HG02798 (cell line): ENCODE measurements around the gene ATP2B2.

Experiments
- ATAC-seq: cut with Tn5 transposase; IDR thresholded peaks from one replicate; pipeline ENCODE4 v1.9.1; 2021; ENCODE audit warnings: mild to moderate bottlenecking; ENCODE audit not compliant: unreplicated experiment, poor library complexity

ATP2B2 gene

DNA sequence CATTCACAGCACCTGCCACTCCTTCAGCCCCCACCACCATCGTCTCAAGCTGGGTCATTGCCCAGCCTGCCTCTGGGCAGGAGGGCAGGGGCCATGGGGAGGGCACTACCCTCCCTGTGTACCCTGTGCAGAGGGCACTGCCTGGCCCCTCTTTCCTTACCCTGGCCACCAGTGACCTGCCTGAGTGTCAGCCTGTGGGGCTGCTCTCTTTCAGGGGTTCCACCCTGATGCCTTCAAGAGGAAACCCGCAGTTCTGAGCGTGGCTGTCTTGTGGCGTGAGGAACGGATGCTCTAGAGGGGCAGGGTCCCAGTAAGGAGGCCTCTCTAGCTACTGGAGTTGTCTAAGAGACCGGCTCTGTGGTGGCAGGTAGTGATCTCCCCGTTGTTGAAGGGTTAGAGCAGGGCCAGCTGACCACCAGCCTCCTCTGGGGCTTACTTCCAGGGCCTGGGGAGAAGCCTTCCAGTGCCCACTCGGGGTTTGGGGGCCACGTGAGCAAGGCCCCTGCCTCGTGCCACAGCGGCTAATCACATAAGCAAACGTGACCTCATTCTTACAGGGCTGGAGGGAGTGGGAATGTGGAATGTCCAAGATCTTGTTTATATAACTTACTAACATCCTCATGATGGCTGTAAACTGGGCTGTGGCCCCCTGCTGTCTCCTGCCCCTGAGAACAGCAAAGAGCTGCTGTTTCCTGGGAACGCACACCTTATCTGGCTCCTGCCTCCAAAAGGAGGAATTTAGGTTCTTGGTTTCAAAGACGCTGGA, 153.1 kb downstream of the ATP2B2 start:
- no peak for ATAC-seq

DNA sequence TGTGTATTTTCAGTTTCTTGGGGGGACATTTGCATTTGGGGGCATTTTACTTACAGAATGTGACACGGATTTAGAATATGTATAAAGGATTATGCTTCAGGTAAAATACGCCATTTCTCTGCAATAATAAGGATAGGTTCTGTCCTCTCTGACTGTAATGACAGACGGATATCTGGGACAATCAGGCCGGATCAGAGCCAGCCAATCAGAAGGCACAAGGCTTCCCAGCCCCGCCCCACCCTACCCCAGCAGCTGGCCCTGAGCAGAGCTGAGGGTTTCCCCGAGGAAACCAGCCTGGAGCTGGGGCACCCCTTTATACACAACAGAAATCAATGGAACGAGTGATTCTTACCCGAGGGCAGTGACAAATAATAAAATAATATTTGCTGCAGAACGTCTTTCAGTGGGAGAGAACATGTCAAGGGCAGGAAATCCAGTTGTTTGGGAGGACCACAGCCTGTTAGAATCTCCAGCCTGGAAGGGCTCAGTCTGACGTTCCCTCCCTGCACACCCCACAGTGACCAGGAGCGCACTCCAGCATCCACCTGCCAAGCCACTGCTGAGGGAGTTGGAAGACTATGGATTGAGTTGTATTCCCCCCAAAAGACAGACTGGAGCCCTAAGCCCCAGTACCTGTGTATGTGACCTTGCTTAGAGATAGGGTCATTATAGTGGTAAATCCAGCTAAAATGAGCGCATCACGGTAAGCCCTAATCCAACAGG, 154.2 kb downstream of the ATP2B2 start:
- ATAC-seq: no peak

DNA sequence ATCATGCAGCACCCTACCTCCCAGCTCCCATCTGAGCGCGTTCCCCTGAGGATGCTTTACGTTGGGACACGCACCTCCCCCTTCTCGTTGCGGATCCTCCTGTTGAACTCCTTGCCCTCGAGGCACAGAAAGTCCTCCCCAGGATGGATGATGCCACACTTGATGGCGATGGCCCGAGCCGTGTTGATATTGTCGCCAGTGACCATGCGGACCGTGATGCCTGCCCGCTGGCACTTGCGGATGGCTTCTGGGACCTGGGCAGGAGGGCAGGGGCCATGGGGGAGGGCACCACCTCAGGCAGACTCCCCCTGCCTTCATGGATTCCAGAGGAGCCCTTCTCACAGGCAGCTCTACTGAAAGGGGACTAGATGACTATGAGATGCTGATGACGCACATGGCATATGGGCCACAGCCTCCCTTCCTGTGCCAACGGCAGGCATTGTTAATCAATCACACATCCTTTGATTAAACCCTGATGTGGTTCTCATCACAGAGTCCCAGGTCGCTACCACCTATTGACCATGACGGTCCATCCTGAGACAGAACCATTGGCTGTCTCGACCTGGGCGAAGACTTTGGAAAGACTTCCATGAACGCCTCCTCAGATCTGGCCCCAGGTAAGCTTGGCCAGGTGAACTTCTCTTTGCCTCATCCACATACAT, 154.9 kb downstream of the ATP2B2 start:
- ATAC-seq: no peak

DNA sequence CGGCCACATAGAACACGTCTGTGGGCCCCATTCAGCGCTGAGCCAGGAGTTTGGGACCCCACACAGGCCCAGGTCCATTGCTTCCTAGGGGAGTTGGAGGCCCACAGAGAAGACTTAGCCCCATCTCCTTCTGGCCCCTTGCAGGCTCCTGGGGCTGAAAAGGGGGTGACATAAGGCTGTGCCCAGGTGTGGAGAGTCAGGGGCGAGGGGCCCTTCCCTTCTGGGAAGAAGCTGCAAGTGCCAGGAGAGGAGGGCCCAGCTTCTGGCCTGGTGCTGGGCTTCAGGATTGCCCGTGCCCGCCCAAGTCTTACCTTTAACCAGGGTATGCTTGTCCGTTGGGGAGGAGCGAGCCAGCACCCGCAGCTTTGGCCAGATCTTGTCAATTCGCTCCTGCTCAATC, 155.6 kb downstream of the ATP2B2 start:
- ATAC-seq: no peak

DNA sequence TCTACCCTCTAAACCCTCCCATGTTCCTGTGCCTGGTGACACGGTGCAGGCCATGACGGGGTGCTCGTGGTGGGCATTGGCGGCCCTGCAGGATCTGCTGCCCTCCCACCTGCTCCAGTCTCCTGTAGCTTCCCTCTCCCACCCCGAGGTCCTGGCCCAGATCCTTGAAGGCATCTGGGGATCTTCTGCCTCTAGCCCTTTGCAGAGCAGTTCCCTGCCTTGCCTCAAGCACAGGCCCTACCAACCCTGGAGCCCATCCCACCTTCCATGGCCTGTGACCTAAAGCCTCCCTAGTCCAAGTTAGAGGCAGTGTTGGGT, 157.0 kb downstream of the ATP2B2 start:
- ATAC-seq: no peak

DNA sequence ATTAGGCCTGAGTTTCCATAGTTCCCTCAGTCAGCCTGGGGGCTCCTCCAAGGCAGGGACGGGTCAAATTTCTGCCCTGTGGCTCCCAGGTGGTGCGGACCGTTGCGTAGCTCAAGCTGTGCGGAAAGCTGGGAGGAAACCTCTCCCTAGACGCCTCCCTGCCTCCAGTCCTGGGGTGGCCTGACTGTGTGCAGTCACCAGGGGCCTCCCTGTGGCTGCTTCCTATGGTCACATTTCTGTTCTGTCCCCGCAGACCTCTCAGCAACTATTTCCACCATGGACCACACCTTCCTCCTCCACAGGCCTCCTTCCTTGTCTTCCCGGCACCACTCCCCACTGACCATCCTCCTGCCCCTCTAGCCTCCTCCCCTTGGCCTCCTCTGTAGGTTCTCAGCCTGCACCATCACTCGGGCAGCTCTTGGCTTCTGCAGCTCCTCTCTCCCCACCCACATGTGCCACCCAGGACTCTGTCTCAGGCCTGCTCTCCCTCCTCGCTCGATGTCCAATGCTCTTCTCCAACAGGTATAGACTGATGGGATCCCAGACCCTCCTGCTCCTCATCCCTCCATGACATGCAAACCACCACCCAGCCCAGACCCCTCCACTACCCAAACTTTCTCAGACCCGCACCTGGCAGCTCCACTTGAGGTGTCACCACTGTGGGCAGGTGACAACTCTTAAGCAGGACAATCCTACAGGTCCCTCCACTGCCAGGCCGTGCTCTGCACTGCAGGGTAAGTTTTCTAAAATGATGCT, 157.6 kb downstream of the ATP2B2 start:
- ATAC-seq: no peak

DNA sequence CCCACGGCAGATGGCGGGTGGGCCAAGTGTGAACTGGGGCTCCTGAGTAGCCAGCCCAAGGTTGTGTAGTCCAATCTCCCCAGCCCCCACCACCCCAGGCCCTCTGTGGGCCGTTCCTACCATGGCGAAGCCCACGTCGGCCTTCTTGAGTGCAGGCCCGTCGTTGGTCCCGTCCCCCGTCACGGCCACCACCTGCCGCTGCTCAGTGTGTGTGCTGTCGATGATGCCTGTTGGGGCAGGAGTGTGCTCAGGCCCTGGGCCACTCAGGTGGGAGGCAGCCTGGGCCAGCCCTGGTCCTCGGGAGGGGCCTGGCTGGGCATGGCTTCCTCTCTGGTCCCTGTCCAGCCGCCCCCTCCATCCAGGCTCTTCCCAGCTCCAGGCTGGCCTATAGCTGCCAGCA, 159.5 kb downstream of the ATP2B2 start:
- ATAC-seq: no peak

DNA sequence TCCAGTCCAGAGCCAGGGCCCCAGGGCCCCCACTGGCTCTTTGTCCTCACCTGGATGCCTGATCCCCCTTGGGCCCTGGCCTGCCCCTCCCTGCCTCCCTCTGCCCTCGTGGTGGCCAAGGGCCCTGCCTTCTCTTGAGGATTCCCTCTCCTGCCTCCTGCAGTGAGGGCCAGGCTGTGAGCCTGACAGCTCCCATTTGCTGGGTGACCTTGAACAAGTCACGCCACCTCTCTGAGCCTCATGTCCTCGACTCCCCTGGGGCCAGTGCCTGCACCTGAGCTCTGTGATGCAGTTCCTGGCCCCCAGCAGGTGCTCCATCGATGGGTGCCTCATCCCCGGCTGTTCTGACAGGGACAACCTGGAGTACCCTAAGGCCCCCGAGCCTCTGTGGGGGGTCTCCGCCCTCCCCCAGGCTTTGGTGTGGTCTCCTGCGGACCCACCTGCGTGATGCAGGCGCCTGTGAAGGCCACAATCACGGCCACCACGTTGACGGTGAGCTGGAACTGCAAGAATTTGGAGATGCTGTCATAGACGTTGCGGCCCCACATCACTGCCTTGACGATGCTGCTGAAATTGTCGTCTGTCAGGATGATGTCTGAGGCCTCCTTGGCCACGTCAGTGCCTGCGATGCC, 160.3 kb downstream of the ATP2B2 start:
- ATAC-seq: no peak

DNA sequence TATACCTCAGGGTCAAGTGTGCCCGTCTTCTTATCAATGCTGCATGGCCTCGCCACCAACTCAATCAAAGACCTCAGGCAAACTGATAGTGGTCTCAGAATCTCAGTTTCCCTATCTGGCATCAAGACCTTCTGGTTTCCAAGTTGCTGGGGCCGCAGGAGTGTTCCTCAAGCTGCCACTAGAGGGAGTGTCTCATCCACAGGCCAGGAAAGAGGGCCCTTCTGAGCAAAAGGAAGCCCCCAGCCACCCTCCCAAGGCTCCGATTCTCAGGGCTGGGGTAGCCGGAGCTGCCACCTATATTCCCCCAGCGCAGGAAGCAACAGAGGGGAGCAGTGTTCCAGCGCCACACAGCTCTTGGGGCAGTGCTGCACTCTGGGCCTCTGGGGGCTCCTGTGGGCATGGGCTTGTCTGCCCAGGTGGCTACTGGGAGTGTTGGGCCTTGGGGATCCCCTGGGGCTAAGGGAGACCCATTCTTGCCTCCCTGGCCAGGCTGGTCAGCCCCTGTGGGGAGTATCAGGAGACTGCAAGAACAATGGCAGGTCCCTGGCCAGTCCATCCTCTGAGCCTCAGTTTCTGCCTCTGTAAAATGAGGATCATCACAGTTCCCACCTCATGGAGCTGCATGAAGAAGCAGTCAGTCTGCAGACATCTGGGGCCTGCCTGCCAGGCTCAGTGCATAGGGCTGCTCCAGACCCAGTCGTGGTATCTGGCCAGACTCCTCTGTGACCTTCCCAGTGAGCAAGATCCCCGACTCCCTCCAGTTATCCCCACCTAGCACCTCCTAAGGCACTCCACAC, 161.0 kb downstream of the ATP2B2 start:
- ATAC-seq: no peak

DNA sequence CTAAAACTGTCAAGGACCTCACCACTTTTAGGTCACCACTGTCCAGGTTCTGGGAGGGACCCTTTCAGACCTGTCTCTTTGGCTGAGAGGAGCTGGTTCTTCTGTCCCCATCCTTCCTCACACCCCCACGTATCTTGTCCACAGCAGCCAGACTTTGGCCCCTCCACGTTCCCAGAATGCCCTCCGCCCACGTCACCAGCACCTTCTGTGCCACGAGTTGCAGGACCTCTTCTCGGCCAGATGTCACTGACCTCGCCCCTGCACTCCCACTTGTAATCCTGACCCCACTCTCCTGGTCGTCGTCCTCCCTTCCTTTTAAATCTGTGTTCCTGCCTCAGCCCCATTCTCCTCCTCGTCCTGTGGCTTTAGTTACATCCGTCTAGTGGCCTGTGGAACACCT, 161.9 kb downstream of the ATP2B2 start:
- ATAC-seq: no peak

DNA sequence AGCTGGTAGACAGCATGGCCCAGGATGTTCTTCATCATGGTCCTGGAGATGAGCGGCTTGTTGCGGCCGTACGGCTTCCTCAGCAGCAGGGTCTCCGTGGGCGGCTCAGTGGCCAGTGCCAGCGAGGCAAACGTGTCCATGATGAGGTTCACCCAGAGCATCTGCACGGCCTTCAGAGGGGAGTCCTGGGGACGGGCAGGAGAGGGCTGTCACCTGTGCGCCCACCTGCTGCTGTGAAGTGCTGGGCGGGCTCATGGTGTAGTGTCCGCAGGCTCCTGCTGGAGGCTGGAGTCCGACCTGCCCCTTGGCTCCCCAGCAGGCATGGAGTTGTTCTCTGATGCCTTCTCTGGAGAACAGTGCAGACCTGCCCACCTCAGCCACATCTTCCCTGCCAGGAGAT, 162.6 kb downstream of the ATP2B2 start:
- no peak for ATAC-seq

DNA sequence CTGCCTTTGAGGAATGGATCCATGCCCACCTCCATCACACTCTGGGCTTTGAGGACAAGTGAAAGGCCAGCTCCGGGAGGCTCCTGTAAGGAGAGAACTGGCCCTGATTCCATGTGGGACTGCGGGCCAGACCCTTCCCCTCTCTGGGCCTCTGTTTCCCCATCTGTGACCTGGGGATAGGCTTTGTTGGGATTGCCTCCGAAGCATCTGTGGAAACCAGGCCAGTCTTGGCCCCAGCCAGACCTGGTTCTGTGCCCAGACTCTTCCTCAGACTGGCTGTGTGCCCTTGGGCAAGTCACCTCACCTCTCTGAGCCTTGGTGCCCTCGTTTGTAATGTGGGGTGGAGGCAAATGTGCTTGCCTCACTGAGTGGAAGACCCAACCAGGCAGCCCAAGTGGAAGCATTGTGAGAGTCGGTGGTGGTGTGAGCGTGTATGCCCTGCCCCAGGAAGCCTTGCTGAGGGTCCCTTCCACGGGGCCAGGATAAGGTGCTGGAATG, 163.4 kb downstream of the ATP2B2 start:
- no peak for ATAC-seq

DNA sequence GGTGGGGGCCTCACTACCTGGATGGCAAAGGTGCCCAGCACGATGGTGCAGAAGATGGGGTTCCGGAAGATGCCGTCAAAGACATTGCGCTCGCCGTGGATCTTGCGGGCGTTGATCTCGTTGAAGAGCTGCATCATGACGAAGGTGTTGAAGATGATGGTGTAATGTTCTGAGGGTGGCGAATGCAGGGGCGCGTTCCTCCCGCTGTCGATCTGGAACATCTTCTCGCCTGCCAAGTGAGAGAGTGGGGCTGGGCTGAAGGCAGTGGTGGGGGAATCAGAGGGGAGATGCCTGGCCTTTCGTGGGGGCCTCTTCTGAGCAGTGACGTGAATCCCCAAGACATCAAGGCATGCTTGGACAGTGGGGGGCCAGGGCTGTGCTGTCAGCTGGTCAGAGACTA, 164.9 kb downstream of the ATP2B2 start:
- ATAC-seq: no peak

DNA sequence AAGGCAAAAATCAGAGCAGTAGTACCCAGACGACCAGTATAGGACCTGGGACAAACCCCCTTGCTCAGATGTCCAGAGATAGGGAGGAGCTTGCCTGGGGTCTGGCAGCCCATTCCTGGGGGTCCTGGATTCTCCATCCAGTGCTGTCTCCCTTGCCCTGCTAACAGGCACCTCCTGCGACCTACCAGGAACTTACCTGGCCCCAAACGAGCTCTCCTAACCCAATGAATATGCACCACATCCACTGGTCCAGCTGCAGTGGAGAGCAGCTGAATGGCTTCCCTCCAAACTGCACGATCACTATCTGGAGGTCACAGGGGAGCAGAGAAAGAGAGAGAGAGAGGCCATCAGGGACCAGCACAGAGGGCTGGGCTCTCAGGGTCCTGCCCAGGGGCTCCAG, 165.3 kb downstream of the ATP2B2 start:
- ATAC-seq: no peak

DNA sequence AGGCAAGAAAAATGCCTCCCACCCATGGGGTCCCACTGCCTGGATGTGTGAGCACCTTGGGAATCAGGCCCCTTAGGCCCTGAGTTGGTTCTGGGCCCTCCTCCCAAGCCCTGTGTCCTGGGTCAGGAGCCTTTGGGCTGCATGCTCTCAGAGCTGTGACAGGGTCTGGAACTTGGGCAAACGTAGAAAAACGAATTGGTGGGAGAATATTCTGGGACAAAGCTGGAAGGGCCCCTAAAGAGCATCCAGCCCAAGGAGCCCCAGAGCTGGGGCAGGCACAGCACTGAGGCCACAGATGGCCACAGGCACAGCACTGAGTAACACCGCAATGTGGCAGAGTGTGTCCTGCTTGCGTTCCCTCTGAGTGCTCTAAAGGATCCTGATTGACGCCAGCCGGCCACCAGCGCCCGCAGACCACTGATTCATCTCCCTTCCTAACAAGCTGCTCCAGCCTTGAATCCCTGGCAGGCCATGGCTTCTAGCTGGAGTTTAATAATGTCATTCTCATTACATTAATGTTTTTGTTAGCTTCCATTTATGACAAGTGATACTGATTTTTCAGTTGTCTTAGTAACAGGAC, 165.9 kb downstream of the ATP2B2 start:
- no peak for ATAC-seq

DNA sequence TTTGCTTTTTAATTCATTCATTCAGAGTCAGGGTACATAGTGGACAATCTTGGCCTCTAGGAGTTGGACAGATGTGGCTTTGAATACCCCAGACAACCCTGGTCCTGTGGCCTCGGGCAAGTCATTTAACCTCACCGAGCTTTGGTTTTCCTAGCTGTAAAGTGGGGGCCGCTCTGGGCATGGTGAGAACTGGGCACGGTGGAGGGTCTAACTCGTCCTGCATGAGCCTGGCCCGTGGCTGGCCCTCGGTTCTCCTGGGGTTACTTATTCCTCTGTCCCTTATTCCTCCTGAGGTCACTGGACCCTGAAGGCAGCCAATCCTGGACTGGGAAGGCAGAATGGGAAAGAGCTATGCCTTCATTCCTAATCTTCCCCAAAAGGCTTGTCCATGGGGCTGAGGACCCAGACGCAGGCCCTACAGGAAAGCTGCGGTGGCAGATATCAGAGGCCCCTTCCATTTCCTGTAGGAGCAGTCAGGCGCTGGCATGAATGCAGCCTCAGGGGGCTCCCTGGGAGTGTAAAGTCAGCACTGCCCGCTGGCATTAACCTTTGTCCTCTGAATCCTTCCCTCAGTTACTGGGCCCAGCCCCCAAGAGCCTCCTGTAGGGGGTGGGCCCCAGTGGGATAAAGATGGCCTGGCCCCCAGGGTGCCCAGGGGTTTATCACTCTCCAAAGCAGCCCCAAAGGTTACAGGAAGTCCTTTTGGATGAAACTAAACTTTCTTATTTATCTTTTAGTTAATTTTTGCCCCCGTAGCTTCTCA, 166.6 kb downstream of the ATP2B2 start:
- ATAC-seq: no peak

DNA sequence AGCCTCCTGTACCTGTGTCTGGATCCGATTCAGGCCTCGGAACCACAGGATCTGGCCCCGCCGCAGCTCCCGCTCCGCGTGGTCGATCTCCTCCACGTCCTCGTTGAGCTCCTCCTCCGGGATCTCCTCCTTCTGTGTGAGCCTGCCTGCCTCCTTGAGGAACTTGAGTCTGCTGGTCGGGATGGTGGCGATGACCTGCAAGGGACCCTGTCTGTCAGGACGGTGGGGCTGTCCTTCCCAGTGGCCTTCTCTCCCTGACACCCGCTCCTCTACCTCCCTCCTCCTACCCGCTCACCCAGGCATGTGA, 167.3 kb downstream of the ATP2B2 start:
- ATAC-seq: no peak

DNA sequence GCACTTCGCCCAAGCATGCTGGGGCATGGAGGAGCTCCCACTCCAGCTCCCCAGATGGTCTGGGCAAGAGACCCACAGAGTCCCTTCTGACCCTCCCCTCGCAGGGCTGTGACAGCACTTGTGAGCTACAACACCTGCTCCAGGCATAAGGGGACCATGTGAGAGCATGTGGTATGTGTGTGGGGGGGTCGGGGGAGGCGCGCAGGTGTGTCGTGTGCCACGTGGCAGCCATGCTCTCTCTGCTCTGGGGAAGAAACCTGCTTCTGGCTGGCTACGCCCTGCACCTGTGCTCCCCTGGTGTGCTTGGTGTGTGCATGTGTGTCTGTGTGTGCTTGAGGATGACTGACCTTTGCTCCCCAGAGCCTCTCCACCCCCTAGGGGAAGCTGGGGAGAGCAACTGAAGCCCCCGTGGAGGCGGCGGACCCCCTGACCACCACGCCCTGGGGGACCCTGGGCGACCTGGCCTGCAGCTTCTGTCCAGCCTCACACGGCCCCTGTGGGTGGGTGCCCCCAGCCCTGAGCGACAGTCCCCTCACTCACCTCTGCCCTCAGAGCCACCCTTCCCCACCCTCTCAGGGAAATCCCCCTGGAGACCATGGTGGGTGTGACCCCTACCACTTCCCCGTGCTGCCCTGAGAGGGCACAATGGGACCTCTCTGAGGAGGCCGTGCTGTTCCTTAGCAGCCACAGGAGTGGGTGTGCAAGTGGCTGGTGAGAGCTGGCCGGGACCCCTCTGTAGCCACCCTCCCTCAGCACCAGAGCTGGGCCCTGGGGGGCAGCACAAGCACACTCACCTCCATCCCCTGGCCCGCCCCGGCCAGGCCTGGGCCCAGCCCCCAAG, 167.8 kb downstream of the ATP2B2 start:
- ATAC-seq: no peak
